ENCODE data around the gene DAAM2.

The DAAM2 gene

DNA sequence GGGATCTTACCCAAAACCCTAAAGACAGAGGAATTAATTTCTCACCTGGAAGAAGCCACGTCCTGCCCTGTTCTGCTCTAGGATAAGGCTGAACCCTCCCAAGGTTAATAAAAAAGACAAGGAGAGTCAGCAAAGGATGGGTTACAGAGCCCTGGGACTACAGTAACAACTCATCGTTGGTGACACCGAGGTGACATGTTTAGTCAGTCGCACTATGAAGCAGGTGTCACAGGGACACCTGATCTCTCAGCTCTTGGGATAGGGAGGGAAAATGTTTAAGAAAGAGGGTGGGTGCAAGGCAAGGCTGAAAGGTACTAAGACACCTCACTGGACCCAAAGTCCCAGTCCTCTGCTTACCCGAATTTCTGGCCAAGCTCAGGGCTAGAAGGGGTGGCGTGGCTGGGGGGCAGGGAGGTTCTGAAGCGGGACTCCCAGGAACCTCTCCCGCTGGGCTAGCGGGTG is 141.5 kb downstream of the DAAM2 start:
- TF ChIP-seq FOXM1 (IDR thresholded peaks at IDR 0.05; ENCODE audit: borderline replicate concordance, low read depth) = no peak
- no peak for TF ChIP-seq CREB1 (IDR thresholded peaks at IDR 0.05; ENCODE audit: low read depth)
- TF ChIP-seq, protein P1, sequence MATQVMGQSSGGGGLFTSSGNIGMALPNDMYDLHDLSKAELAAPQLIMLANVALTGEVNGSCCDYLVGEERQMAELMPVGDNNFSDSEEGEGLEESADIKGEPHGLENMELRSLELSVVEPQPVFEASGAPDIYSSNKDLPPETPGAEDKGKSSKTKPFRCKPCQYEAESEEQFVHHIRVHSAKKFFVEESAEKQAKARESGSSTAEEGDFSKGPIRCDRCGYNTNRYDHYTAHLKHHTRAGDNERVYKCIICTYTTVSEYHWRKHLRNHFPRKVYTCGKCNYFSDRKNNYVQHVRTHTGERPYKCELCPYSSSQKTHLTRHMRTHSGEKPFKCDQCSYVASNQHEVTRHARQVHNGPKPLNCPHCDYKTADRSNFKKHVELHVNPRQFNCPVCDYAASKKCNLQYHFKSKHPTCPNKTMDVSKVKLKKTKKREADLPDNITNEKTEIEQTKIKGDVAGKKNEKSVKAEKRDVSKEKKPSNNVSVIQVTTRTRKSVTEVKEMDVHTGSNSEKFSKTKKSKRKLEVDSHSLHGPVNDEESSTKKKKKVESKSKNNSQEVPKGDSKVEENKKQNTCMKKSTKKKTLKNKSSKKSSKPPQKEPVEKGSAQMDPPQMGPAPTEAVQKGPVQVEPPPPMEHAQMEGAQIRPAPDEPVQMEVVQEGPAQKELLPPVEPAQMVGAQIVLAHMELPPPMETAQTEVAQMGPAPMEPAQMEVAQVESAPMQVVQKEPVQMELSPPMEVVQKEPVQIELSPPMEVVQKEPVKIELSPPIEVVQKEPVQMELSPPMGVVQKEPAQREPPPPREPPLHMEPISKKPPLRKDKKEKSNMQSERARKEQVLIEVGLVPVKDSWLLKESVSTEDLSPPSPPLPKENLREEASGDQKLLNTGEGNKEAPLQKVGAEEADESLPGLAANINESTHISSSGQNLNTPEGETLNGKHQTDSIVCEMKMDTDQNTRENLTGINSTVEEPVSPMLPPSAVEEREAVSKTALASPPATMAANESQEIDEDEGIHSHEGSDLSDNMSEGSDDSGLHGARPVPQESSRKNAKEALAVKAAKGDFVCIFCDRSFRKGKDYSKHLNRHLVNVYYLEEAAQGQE (IDR thresholded peaks at IDR 0.05; ENCODE audit: low read depth) = no peak
- TF ChIP-seq EP300 (IDR thresholded peaks at IDR 0.05; ENCODE audit: borderline replicate concordance) = no peak
- TF ChIP-seq USF1 (IDR thresholded peaks at IDR 0.05) = no peak
- no peak for TF ChIP-seq MAX (IDR thresholded peaks at IDR 0.05)
- TF ChIP-seq TEAD4 (IDR thresholded peaks at IDR 0.05) = no peak
- no peak for TF ChIP-seq RAD21 (IDR thresholded peaks at IDR 0.05; ENCODE audit: low read depth)
- TF ChIP-seq CEBPB (IDR thresholded peaks at IDR 0.05) = no peak

DNA sequence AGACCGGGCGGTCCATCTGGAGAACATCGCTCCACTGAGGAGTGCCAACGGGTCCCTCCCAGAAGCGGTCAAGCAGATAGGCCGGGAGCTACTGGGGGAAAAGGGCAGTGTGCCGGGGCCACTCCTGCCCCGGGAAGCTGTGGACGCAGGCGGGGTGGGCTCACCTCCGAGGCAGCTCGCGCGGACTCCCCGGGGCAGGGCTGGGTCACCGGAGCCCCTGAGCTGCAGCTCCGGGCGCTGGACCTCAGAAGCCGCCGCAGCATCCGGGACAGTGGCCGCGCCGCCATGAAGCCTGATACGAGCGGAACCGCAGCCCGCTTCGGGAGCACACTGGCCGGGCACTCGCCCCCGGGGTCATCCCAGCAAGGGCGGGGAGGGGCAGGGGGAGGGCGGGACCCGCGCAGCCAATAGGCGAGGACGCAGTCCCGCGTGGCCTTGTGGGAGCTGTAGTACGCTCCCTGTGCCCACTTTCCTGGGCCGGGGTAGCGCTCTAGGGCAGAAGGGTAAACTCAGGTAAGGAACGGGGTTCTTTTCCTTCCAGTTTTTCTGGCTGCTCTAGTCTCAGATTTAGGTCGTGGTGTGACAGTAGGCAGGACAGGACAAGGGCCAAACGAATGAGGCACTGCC is 142.1 kb downstream of the DAAM2 start, which contains the start of gene MOCS1:
Gene MOCS1 (minus strand): TSS at position 332 of the 627 bp plus-strand sequence. CDS start 45 bp downstream, at position 287.
- TF ChIP-seq CEBPB (IDR thresholded peaks at IDR 0.05) (no peak), FOXM1 (IDR thresholded peaks at IDR 0.05; ENCODE audit: borderline replicate concordance, low read depth) (no peak), EP300 (IDR thresholded peaks at IDR 0.05; ENCODE audit: borderline replicate concordance) (no peak), TAF1 (IDR thresholded peaks at IDR 0.05; ENCODE audit: low read depth) (peak; percentile 78), USF1 (IDR thresholded peaks at IDR 0.05) (no peak), MAX (IDR thresholded peaks at IDR 0.05) (no peak), CREB1 (IDR thresholded peaks at IDR 0.05; ENCODE audit: low read depth) (no peak), YY1 (IDR thresholded peaks at IDR 0.05; ENCODE audit: low read depth) (peak; percentile 75), TCF12 (IDR thresholded peaks at IDR 0.05; ENCODE audit: low read depth) (0 out of 2 replicates have a peak, but pooled peaks have one; percentile 25), RAD21 (IDR thresholded peaks at IDR 0.05; ENCODE audit: low read depth) (no peak), ZBTB7A (IDR thresholded peaks at IDR 0.05; ENCODE audit: low read depth) (peak; percentile 74), TEAD4 (IDR thresholded peaks at IDR 0.05) (no peak), EGR1 (IDR thresholded peaks at IDR 0.05) (no peak), NFIC (IDR thresholded peaks at IDR 0.05) (no peak)
- TF ChIP-seq, protein P1 (IDR thresholded peaks at IDR 0.05; ENCODE audit: low read depth) = no peak

- TF ChIP-seq MAX (IDR thresholded peaks at IDR 0.05) (no peak), NFIC (IDR thresholded peaks at IDR 0.05) (no peak), TCF12 (IDR thresholded peaks at IDR 0.05; ENCODE audit: low read depth) (no peak), CREB1 (IDR thresholded peaks at IDR 0.05; ENCODE audit: low read depth) (no peak), CEBPB (IDR thresholded peaks at IDR 0.05) (no peak), RAD21 (IDR thresholded peaks at IDR 0.05; ENCODE audit: low read depth) (no peak)
These were observed 143.1 kb downstream of the DAAM2 start for GRCh38 chr6:39935241-39935640.

- no peak for TF ChIP-seq MAX (IDR thresholded peaks at IDR 0.05)
- no peak for TF ChIP-seq CEBPB (IDR thresholded peaks at IDR 0.05)
- no peak for TF ChIP-seq FOXM1 (IDR thresholded peaks at IDR 0.05; ENCODE audit: borderline replicate concordance, low read depth)
- no peak for TF ChIP-seq ZBTB7A (IDR thresholded peaks at IDR 0.05; ENCODE audit: low read depth)
These were observed 144.7 kb downstream of the DAAM2 start for GRCh38 chr6:39936857-39937256.

- TF ChIP-seq CEBPB (IDR thresholded peaks at IDR 0.05) = no peak
- TF ChIP-seq, protein P1 (IDR thresholded peaks at IDR 0.05; ENCODE audit: low read depth) = no peak
- TF ChIP-seq USF1 (IDR thresholded peaks at IDR 0.05) = no peak
- no peak for TF ChIP-seq TAF1 (IDR thresholded peaks at IDR 0.05; ENCODE audit: low read depth)
- TF ChIP-seq CREB1 (IDR thresholded peaks at IDR 0.05; ENCODE audit: low read depth) = no peak
- TF ChIP-seq EP300 (IDR thresholded peaks at IDR 0.05; ENCODE audit: borderline replicate concordance) = no peak
- TF ChIP-seq MAX (IDR thresholded peaks at IDR 0.05) = no peak
- TF ChIP-seq EGR1 (IDR thresholded peaks at IDR 0.05) = no peak
- no peak for TF ChIP-seq NFIC (IDR thresholded peaks at IDR 0.05)
These were observed 145.6 kb downstream of the DAAM2 start for GRCh38 chr6:39937686-39938333.
